ENCODE measurements around the gene PCSK6.
"Not testable (repeated sequence)": the region's sequence is repeated elsewhere in the genome, so short reads cannot be mapped to it uniquely, and the experiment has no call there.

Gene PCSK6

DNA sequence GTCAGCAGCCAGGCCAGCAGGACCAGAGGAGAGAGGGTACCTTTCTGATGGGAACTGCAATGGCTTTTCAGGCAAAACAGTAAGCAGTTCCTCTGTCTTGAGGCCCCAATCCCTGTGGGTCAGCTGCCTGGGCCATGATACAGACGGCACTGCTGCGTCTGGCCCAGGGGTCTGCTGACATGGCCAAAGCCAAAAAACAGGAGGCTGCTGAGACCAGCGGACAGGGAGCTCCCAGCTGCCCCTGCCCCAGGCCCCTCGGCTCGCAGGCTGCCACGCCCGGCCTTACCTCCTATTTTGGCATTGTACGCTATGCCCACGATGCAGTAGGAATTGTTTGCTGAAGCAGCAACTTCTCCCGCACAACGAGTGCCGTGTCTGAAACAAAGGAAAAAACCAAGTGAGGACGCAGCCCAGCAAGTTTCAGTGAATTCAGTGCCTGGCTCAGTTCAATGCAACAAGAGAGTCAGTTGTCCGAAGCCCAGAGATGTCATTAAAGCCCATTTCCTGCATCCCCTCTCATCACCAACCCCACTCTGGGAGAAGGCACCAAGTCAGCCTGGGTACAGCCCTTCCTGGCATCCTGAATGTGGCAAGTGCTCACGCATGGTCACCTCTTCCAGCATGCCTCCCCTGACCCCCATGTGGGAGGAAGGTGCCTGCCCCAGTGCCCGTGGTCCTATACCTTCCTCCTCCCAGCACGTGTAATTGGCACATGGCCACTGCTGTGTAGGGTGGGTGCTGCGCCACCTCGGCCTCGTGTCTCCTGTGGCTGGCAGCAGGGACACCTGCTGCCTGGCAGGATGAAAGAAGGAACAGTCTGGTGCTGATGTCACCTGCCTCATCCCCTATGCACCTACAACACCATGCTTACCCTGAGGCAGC lies 61.7 kb downstream of the PCSK6 start:
- FAIRE-seq = no peak

DNA sequence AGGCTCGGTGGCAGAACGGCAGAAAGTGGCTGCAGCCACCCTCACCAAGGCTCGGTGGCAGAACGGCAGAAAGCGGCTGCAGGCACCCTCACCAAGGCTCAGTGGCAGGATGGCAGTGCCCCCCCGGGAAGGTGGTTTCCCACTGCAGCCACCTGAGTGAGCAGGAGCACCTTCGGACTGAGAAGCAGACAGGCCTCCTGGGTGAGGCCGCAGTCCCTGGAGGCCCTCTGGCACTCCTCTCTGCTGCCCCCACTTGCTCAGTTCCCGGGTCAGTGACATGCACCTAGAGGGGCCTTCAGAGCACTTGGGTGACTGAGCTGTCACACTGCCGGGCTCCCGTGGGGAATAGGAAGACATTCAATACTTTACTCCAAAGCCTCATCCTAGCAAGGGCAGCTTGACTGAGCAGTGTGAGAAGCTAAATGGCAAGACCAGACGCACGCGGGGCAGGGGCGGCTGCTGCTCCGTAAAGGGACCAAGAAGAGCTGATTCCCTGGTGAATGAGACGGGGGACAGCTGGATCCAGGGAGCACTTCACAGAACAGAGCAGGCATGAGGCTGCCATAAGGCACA lies 62.7 kb downstream of the PCSK6 start:
- no peak for FAIRE-seq

- no peak for FAIRE-seq
These were observed 63.6 kb downstream of the PCSK6 start for GRCh38 chr15:101425787-101426365.

GRCh38 chr15:101424984-101425383 lies 64.5 kb downstream of the PCSK6 start:
- FAIRE-seq = no peak

- no peak for FAIRE-seq
These were observed 69.3 kb downstream of the PCSK6 start for GRCh38 chr15:101420232-101420631.

GRCh38 chr15:101416475-101416874 lies 73.0 kb downstream of the PCSK6 start:
- not testable (repeated sequence) for FAIRE-seq

- FAIRE-seq = no peak
These were observed 76.3 kb downstream of the PCSK6 start for GRCh38 chr15:101413239-101413638.

DNA sequence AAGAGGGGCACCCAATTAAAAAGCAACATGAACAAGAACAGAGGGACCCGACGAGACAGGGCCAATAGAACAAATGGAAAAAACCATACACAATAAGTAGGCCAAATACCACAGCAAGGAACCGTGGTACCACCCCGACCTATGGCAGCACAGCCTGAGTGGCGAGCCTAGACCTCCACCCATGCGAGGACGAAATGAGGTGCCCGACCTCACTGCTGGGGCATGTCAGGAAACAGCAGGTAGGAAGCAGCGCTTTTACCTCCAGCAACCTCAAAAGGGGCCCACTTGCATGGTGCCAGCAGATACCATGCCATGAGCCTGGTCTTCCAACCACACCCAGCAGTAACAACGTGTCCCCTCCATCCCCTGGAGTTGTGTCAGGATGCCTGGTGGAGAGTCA lies 77.9 kb downstream of the PCSK6 start:
- no peak for FAIRE-seq

GRCh38 chr15:101411085-101411484 lies 78.4 kb downstream of the PCSK6 start:
- no peak for FAIRE-seq

DNA sequence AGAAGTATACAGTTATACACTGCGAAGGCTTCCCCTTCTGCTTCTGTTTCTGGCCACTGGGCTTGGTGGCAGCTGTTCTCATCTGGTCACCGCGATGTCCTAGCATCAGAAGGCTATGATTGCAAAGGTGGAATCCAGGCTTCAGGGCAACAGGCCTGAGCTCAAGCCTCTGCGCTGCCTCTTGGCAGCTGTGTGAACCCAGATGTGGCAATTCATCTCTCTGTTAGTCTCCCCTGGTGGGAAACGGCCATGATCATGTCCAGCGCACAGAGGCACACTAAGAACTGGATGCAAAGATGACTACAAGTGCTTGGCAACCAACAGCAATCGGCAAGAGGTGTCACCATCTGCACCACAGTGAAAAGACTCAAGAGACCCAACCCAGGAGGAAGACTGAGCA lies 78.9 kb downstream of the PCSK6 start:
- FAIRE-seq = no peak

- FAIRE-seq = no peak
These were observed 79.9 kb downstream of the PCSK6 start for GRCh38 chr15:101409621-101410020.

- no peak for FAIRE-seq
These were observed 81.3 kb downstream of the PCSK6 start for GRCh38 chr15:101407966-101408775.

DNA sequence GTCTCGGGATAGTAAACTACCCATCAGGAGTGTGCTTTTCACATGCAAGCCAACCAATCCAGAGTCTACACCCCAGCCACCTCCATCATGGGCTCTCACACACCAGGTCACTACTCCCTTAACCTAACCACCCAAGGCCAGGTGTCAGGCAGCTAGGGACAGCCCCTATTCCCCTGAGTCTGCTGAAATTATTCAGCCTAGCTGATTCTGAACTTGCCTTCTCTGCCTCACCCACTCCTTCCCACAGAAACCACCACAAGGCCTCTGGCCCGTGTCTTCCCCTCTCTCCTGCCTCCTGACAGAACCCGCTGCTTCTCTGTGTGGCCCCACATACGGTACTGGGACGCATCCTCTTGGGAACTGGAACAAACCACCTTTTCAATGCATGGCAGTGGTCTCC lies 82.1 kb downstream of the PCSK6 start:
- FAIRE-seq = no peak

GRCh38 chr15:101406526-101407195 lies 82.8 kb downstream of the PCSK6 start:
- no peak for FAIRE-seq

- no peak for FAIRE-seq
These were observed 83.5 kb downstream of the PCSK6 start for GRCh38 chr15:101406036-101406435.

- no peak for FAIRE-seq
These were observed 85.3 kb downstream of the PCSK6 start for GRCh38 chr15:101404245-101404644.

DNA sequence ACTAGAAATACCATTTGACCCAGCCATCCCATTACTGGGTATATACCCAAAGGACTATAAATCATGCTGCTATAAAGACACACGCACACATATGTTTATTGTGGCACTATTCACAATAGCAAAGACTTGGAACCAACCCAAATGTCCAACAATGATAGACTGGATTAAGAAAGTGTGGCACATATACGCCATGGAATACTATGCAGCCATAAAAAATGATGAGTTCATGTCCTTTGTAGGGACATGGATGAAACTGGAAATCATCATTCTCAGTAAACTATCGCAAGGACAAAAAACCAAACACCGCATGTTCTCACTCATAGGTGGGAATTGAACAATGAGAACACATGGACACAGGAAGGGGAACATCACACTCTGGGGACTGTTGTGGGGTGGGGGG lies 86.6 kb downstream of the PCSK6 start:
- not testable (repeated sequence) for FAIRE-seq

DNA sequence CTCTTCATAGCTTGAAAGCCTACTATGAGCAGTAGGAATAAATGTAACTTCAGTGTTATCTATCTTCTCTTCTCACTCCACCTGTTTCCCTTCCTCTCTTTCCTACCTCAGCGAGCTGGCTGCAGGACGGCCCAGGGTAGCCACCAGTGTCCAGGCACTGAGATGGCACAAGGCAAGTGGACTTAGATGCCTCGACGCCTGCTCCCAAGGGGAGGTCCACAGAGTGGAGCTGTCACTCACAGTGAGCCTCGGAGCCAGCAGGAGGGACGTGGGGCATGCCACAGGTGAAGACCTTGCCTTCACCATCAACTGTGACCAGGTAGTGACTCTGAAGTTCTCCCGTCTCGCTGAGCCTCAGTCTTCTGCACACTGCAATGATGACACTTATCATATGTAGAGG lies 88.2 kb downstream of the PCSK6 start:
- FAIRE-seq = no peak

GRCh38 chr15:101399431-101399830 lies 90.1 kb downstream of the PCSK6 start:
- FAIRE-seq = no peak

DNA sequence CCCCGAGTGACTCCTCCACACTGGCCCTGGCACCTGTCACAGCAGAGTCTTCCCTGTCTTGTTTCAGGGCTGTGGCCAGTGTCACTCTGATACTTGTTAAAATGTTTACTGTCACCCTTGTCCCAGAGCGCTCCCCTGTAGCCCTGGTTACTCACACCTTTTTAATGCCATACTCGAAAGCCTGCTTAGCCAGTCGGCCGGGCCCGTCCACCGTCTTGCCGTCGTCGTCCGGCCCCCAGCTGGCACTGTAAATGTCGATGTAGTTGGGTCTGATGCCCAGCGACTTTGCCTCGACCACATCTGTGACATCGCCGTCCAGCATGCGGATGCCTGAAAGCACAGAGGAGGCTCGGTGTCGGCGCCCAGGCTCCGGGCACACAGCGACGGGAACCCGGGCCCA lies 91.3 kb downstream of the PCSK6 start:
- no peak for FAIRE-seq

- no peak for FAIRE-seq
These were observed 91.9 kb downstream of the PCSK6 start for GRCh38 chr15:101397521-101398003.

DNA sequence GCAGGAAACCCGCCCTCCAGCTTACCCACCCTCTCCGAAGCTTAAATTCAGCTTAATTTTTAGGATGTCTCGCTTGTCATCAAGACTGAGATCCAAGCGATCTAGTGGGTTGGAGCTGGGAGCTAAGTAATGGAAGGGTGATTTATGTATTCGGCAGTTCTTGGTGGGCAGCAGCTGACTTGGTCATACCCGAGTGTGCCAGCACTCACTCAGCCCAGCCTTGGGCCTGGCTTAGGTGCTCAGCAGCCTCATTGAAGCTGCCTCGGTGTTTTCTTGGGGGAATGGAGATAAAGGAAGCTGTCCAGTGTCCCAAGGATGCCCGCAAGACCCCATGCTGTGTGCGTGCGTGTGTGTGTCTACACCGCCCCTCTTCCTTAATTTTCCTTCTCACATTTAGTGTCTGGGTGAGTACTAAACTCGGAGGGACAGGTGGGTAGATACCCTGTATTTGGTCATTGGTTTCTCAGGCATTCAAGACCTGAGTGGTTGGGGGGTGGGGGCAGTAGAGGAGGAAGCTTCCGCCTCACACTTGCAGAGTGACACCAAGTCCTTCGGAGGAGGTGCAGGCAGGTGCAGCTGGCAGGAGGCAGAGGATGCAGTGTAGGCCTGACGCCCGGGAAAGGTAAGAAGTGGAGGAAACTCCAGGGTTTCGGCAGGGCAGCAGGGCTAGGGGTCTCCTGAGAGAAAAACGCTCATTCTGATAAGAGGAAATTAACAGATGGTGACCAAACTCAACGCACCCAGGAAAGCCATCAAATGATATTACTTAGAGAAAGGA lies 92.8 kb downstream of the PCSK6 start:
- no peak for FAIRE-seq
